NCI-H1048 (cell line): ENCODE measurements around the gene MAP1LC3C.
A peak's percentile ranks its signal among the peaks of the same experiment; 100 is the strongest.

Experiments
- DNase-seq: peaks from one replicate; lab custom pipeline; 2025; lab: John Stamatoyannopoulos, UW

The MAP1LC3C gene

GRCh38 chr1:241999026-241999425 is at the start of gene MAP1LC3C:
TSS of gene MAP1LC3C (minus strand) at chr1:241999098. CDS start at chr1:241999008, 90 bp downstream.
- no peak for DNase-seq

DNA sequence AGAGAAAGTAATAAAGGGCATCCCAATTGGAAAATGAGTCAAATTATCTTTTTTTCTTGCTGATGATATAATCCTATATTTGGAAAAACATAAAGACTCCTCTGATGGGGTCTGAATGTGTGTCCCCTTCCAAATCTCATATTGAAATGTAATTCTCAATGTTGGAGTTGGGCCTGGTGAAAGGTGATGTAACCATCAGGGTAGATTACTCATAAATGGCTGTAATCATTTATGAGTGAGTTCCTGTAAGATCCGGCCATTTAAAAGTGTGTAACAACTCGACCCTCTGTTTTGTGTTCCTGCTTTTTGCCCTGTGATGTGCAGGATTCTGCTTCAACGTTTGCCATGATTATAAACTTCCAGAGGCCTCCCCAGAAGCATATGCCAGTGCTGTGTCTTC is 44.3 kb upstream of the MAP1LC3C start:
- DNase-seq = no peak

DNA sequence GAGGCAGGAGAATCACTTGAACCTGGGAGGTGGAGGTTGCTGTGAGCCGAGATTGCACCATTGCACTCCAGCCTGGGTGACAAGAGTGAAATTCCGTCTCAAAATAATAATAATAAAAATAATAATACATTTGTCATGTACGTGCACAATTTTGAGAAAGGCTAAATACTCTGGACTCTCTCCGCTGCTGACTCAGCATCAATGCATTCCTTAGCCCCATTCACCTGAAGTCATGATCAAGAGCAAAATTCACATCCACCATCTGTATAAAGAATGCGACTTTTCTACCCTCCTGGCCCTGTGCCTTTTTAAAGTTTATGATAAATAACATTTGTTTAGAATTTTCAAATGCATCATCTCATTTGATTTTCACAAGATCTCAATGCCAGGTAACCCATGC is 35.5 kb upstream of the MAP1LC3C start:
- DNase-seq = no peak

DNA sequence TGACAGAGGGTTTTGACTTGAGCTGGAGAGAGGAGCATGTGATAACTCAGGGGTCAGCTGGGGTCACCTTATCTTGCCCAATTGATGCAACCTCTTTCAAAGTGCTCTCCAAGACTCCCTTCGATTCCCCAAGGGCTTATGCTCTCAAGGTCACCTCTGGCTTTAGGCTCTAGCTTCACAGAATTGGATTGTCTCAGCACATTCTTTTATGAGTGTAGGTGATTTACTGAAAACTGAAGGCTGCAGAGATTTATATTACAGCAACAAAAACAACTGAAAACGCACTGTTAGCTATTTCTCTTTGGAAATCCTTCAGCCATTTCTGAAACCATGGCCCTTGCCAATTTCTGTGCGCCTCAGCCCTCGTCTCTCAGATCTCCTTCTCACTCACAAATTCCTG is 34.5 kb upstream of the MAP1LC3C start:
- DNase-seq = no peak

- DNase-seq = no peak
These were observed 31.2 kb upstream of the MAP1LC3C start for GRCh38 chr1:242030071-242030470.

DNA sequence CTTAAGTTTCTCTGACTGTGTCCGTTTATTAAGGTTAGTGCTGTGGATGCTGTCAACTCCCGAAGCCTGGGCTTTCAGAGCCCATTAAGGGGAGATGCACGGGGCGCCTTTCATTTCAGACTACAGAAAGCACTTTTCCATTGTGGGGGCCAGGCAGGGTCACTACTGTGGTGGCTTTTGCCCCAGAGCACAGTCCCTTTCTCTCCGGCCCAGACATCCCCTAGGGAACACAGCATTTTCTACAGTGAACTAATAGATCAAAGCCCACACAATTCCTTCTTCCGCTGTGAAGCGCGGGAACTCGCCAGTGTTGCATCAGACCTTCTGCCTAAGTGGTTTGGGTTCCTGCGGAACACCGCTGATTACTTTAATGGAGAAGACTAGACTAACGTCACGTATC is 26.8 kb upstream of the MAP1LC3C start:
- DNase-seq = no peak

- DNase-seq = no peak
These were observed 24.9 kb upstream of the MAP1LC3C start for GRCh38 chr1:242023805-242024204.

DNA sequence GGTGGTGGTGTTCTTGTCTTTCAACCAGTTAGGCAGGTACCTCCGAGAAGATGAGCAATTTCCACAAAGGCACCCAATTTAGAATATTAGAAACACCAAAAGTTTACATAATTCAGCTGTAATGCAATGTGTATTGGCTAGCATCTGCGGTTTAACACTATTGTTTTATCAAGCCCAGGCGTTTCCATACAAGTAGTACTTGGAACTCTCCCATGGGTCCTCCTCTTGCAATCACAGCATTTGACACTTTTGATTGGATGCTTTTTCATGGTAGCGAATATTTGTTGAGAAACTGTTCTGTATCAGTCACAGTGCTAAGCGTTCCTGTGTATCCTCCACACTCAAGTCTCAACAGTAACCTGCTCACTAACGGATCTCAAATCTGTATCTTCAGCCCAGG is 20.1 kb upstream of the MAP1LC3C start:
- DNase-seq = no peak

- peak; percentile 73 for DNase-seq
These were observed 18.8 kb upstream of the MAP1LC3C start for GRCh38 chr1:242017580-242018233.

GRCh38 chr1:242016479-242016878 is 17.6 kb upstream of the MAP1LC3C start:
- no peak for DNase-seq

DNA sequence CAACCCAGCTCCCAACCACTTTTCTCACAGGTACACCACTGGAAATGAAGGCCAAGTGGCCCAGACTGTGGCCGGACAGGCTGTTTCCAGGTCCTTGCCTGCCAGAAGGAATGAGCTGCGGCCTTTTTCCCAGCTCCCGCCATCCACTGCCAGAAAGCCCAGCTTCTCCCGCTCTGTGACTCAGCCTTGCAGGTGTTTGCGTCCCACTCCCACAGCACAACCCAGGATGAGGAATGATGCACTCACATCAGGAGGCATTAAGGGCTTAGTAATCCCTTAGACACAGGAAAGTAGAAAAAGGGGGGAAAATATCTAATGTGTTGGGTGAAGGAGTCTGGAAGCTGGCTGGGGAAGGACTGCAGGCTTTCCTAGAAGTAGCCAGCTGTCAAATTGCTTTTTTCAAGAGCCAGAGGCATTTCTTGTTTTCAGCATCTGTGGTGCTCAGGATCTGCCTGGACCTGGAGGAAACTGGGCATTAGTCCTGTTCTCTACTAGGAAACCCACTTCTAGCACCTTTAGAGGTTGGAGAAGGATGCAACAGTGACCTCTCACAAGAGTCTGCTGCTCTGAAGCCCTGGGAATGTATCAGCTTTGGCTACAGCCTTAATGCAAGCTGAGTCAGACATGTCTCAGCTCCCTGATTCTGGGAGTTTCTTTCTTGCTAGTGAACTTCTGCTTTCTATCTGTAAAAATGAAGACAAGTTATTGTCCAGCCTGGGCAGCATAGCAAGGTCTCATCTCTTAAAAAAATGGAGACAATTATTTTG is 13.2 kb upstream of the MAP1LC3C start:
- no peak for DNase-seq

GRCh38 chr1:242008826-242009495 is 10.1 kb upstream of the MAP1LC3C start:
- DNase-seq = no peak

GRCh38 chr1:242006976-242007375 is 8.1 kb upstream of the MAP1LC3C start:
- no peak for DNase-seq

DNA sequence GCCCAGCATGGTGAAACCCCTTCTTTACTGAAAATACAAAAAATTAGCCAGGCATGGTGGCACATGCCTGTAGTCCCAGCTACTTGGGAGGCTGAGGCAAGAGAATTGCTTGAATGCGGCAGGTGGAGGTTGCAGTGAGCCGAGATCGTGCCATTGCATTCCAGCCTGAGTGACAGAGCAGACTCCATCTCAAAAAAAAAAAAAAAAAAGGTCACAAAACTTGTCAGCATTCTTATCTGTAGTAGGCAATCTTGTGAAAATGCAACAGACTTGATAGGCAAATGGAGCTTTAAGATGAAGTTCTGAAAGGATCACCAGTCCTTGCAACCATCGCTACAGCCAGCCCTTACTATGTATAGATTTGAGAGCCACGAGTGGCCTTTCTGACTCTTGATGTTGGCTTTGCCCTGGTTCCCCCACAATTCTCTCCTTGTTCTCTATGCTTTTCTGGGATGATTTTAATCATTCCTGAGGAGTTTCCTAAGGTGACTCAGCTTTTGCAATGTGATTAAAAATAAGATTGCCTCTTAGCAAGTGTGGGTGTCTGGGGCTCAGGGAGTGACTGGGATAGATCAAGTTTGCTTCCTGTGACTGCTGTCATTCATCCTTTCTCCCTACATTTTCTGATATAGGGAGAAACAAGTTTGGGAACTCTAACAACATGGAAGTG is 7.1 kb upstream of the MAP1LC3C start:
- DNase-seq = no peak

DNA sequence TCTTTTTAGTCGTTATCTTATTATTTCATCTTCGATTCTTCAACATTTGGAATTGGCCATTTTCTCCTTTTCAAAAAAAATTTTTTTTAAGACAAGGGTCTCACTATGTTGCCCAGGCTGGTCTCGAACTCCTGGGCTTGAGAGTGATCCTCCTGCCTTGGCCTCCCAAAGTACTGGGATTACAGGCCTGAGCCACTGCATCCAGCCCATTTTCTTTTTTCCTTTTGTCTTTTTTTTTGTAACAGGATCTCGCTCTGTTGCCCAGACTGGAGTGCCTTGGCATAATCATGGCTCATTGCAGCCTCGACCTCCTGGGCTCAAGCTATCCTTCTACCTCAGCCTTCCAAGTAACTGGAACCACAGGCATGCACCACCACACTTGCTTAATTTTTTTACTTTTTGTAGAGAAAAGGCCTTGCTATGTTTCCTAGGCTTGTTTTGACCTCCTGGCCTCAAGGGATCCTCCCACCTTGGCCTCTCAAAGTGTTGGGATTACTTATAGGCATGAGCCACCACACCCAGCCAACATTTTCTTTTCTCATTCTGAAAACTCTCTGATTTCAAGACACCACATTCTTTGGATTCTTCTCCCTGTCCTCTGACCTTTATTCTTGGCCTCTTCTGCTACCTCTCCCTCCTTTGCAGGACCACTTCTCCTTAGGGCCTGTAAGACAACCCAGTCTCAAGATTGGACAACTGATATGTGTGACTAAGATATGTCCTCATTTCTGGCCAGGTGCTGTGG is 6.0 kb upstream of the MAP1LC3C start:
- no peak for DNase-seq

GRCh38 chr1:242002510-242002909 is 3.6 kb upstream of the MAP1LC3C start:
- no peak for DNase-seq

GRCh38 chr1:242002072-242002471 is 3.2 kb upstream of the MAP1LC3C start:
- DNase-seq = no peak

GRCh38 chr1:242000434-242000833 is 1.5 kb upstream of the MAP1LC3C start:
- DNase-seq = no peak

GRCh38 chr1:241998412-241998921 is 431 bp downstream of the MAP1LC3C start:
- DNase-seq = no peak

DNA sequence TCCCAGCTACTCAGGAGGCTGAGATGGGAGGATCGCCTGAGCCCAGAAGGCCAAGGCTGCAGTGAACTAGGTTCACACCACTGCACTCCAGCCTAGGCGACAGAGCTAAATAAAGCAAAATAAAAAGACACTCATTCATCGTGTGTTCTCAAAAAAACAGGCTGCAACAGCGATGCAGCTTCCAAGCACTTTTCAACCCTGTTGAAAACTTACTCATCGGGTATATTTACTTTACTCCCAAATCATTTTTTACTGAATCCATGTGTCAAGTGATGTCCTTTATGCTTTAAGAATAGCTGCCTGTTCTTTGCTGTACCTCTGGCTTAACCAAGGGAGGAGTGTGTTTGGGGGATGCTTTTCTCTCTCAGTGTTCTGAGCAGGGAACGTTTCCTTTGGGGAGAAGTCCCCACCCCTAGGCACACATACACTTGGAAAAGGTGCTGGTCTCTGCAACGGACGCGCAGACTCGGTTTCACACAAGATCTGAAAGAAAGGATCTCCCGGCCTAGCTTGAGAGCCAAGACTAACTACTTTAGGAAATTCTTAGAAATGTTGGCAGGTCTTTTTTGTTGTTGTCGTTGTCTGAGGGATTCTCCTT is 1.4 kb downstream of the MAP1LC3C start:
- no peak for DNase-seq

DNA sequence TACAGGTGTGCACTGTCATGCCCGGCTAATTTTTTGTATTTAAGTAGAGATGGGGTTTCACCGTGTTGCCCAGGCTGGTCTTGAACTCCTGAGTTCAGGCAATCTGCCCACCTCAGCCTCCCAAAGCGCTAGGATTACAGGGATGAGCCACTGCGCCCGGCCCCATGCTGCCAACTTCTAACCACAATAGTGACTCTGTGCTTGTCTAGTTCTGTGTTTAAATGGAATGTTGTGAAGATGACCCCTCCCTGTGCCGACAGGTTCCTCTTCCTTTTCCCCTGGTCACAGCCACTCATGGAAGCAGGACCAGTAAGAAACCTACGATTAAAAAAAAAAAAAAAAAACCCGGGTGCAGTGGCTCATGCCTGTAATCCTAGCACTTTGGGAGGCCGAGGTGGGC is 4.7 kb downstream of the MAP1LC3C start:
- DNase-seq = no peak
